OCI-LY7 (cell line): ENCODE data around the gene TNS1.

Experiments used
- CTCF ChIP-seq: fragments of 200-600 bp; sonication (generic); conservative IDR thresholded peaks from 2 replicates; pipeline ENCODE4 v1.5.1; 2014; ENCODE audit warnings: mild to moderate bottlenecking, antibody characterized with exemption, low read length, moderate library complexity, mixed read lengths
- EZH2phosphoT487 ChIP-seq: fragments of 200-600 bp; sonication (generic); IDR thresholded peaks from 2 replicates; pipeline ENCODE4 v1.6.1; 2018; ENCODE audit warnings: low read depth, borderline replicate concordance, mild to moderate bottlenecking, mixed run types, antibody characterized with exemption, low read length, moderate library complexity, mixed read lengths

DNA sequence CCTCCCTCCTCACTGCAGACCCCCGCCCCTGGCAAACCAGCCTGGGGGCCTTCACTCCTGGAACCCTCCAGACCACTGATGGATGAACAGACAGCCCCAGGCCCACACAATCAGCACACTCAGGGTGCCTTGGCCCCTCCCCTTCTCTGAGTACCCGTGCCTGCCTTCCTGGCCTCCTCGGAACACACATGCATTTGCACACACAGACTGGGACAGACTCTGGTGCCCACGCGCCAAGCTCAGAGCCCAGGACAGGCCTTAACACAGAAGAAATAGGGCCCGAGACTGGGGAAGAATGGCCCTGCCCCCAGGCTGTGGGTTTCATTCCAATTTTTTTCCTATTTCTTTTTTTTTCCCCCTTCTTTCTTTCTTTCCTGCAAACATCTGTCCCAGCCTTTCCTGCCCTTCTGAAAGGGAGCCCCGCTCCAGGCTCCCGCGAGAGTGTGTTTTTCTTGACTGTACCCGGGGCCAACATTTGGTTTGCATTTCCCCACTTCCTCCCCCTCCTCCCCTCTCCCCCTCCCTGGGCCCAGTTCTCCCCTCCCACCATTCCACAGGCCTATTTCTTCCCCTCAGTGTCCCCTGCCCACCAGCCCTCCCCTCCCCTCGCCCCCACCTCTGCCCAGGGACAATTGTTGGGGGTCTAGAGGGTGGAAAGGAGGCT lies 618 bp upstream of the TNS1 start:
- TF ChIP-seq EZH2phosphoT487: no peak
- TF ChIP-seq CTCF: no peak
